ENCODE measurements around the gene INO80B. TPM values are rescaled to one million over a fixed set of nuclear protein-coding genes. Genes with fewer than 3 reads are reported as not detected.
"Not testable (repeated sequence)": the region's sequence is repeated elsewhere in the genome, so short reads cannot be mapped to it uniquely, and the experiment has no call there.

The INO80B gene
- 30.6 TPM for total RNA-seq
- long read RNA-seq = 0 reads

DNA sequence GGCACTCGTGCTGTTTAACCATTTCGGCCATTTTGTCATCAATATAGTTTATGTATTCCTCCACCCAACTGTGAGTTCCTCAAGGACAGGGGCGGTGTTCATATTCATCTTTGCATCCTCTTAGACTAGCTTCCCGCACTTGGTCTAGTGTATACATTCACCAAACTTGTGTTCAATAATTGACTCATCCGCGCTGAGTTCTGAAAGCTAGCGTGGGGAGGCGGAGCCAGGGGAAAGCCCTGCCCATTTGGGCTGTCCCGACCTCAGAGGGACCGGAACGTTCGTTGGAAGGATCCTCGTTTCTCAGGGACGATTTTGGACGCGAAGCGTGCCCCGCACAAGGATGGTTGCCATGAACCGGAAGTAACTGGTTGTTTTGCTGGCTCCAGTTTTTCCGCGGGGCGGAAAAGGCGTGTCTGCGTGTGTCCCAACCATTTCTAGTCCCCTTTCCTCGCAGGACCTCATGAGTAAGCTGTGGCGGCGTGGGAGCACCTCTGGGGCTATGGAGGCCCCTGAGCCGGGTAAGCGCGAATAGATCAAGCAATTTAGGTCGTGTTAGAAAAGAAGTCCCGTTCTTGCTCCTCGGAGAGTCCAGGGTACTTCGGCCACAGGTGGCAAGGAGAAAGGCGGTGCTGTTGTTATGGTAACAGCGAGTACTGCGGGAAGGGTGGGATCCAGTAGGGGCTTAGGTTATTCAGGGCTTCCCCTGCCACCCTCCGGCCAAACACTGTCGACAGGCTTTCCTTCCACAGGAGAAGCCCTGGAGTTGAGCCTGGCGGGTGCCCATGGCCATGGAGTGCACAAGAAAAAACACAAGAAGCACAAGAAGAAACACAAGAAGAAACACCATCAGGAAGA lies at the start of gene INO80B:
TSS of gene INO80B (plus strand) at position 434 of the 858 bp plus-strand sequence. CDS start at position 464, 30 bp downstream.
- peak; percentile 96 for DNase-seq (ENCODE audit: low spot score)

DNA sequence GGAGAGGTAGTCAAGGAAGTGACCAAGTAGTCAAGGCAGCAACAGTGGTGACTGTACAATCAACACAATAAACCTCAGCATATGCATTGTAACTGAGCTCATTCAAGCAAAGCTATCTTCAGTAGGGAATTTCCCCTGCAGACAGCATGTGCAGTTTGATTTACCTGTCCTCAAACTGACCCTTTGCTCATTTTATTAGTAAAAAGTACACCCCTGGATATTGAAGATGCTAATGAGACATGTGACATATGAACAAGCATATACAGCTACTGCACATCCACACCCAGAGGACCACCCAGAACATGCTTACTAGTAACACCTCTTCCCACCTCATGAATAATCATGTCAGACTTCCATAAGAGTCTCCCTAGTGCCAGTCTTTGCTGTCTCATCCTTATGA lies 48.9 kb upstream of the INO80B start:
- DNase-seq (ENCODE audit: low spot score) = no peak

DNA sequence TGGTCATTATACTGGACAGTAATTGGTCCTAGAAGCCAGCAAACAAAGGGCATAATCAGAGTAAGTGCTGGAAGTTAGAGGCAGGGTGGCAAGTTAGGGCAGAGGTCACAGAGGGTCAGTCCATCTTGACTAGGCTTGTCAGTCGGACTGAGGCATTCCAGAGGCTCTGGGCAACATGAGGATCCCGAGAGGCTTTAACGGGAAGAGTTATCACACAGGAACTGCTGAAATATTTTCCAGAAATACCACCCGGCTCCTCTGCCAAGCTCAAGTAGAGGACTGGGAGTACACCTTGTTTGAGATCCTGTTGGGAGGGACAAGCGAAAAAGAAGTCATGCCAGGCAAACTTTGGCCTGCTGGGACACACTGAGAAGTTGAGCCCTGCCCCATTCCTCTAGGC lies 47.2 kb upstream of the INO80B start:
- no peak for DNase-seq (ENCODE audit: low spot score)

DNA sequence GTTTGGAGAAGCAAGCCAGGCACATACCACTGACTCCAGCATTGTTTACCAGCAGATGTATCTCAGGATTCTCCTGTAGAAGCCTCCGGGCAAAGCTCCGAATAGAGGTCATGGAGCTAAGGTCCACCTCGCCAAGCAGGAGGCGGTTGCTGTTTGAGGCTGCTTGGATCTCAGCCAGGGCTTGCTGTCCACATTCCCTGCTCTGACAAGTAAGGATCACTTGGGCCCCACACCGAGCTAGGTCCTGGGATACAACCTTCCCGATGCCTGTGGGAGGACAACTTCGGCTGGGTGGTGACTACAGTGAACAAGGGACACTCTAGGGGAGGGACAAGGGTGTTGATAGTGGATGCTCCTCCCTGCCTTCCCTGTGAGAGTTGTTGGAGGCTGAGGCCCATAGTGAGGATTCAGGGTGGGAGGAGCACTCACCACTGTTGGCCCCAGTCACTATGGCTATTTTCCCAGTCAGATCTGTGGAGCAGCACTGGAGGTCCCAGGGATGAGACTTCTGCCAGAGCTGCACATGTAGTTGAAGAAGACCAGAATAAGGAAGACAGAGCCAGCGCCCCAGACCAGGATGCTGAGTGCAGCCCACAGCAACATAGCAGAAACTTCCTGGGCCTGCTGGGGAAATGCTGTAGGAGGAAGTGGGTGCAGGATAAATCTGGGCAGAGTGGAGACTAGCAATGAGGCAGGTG lies 41.7 kb upstream of the INO80B start:
- DNase-seq (ENCODE audit: low spot score) = no peak

DNA sequence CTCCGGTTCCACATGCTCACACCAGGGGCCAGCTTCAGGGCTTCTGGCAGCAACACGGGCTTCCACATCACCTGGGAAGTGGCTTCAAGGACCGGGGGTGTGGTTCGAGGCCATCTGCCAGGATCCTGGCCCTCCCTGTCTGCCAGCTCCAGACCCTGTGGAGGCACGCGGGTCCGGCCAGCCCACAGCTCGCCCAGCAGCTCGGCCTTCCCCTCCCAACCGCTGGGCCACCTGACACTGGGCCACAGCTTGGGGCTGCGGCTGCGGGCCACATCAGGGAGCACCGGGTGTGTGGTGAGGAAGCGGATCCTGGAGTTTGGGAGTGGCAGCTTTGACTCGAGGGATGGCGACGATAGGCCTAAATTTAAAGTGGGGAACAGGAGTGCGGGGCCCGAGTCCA lies 40.4 kb upstream of the INO80B start:
- DNase-seq (ENCODE audit: low spot score) = no peak

DNA sequence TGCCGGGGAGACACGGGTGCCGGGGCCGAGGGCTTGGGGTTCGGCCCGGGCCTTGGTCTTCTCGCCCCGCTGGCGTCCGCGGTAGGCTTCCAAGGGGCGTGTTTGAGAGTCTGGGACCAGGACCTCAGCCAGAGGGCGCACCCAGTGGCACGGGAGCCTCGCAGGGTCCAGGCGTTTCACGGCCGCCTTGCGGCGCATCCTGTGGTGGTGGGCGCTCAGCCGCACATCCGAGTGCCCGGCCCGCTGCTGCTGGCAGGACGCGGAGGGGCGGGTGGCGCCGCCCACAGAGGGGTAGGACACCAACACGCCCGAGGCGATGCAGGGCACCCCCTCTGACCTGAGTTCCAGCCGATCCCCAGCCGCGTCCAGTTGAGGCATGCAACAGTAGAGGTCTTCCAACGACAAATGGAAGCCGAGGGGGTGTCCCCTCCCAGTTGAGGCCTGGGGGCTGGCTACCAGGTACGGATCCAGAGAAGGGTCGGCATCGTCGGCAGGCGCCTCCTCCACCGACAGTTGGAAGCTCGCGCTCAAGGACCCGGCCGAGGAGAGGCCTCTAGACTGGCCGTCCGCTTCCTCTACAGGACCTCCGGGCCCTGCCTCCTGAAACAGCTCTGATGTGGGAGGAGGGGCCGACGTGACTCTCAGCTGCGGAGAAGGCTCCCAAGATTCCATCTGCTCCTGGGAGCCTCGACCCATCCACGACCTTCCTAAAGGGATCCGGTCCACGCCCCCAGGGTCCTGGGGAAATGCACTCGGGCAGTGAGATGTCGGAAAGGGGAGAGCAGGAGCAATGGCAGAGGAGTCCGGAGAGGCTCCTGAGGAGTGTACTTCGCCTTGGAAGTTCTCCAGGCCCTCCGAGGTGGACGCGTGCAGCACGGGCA lies 39.8 kb upstream of the INO80B start:
- no peak for DNase-seq (ENCODE audit: low spot score)

DNA sequence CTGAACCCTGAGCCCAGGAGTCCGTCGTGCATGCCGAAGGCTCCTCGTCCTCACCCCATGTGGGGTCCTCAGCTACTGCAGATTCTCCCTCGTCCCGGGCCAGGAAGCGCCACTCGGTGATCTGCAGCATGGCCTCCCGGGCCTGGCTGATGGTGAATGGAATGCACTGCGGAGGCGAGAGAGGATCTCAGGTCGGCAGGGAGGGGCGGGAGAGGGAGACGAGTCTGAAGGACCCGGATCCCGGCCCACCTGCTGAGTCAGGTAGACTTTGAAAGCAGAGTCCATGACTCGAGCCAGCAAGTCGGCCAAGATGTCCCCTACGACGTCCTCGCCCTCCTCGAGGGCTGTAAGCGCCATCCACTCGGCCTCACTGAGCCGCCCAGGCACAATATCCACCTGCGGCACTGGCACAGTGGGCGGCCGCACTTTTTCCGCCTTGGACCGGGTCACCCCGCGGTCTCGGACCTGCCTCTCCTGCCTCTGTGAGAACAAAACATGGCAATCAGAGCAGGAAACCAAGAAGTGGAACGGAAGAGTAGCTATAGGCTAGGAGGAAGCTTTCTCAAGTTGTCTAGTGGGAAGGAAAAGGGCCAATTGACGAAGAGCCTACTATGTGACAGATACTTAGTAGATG lies 39.0 kb upstream of the INO80B start:
- no peak for DNase-seq (ENCODE audit: low spot score)

DNA sequence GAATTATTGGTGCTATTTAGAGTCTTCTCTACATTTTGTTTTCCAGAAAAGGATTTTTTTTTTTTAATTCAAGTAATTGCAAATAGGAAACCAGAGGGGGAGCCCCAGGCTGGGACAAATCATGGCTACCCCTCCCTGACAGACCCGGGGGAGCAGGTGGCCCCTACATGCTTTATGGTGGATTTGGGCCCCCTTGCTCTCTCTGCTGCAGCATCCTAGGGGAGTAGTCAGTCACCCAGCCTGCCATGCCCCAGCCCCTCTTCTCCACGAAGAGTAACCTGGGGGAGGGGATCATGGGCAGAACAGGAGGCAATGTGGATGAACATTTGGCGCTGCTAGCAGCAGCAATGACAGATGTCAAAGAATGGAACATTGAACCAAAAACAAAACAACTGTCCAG lies 38.1 kb upstream of the INO80B start:
- DNase-seq (ENCODE audit: low spot score) = no peak

DNA sequence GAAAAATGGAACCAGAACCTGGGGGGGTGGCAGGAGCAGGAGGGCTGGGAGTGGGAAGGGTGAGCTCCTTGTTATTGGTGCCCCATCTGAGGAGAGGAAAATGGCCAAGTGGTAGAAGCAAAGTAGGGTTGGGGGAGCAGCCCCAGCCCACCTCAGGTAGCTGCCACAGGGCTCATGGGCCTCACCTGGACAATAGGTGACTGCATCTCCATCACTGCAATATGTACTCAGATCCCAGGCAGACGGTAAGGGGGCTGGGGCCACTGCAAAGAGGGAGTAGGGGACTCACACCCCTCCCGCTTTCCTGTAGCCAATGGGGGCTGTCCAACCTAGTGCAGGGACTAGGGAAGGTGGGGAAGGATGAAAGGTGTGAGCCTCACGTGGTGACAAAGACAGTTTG lies 37.7 kb upstream of the INO80B start:
- DNase-seq (ENCODE audit: low spot score) = no peak

DNA sequence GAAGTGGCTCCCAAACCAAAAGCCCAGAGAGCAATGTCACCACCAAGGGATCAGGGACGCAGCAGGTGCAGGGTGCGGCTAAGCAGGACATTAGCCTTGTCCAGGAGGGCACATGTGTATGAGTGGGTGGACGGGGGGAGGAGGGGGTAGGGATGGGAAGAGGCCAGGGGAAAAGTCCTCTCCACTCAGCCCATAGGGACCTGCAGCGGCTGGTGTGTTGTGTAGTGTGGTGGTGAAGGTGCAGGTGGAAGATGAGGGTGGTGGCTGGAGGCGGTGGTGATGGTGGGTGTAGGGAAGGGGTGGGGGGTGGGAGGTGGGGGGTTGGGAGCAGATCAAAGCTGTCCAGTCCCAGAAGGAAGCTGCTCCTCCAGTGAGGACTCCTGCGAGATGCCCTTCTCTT lies 37.1 kb upstream of the INO80B start:
- no peak for DNase-seq (ENCODE audit: low spot score)

DNA sequence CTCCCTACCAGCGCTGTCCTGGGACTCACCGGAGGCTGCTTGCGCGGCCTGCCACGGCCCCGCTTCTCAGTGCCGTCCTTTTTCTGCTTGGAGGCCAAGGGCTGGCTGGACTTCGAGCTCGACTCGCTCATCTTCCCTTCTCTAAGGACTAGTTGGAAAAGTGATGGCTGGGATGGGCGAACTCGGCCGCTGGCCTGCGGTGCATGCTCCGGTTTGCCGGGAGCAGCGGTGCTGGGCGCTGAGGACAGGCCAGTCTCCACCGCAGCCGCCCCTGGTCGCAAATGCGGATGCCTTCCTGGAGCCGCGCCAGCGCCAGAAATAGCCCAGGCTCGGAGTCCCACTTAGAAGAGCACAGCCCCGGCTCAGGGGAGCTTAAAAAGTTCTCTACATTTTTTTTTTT lies 36.6 kb upstream of the INO80B start:
- no peak for DNase-seq (ENCODE audit: low spot score)

DNA sequence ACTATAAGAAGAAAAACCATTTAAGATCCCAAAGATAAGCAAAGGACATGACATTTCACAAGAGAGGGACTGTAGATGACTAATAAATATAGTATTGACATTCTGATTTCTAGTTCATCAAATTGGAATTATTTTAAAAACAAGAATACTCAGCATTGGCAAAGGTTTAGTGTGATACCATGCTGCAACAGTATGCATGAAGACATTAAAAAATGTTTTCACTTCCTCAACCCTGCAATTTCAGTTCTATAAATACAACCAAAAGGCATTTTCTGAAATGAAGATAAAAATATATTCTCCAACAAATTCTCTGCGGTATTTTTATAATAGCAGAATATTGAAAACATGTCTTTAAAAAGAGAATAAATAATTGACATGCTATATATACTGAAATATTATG lies 35.5 kb upstream of the INO80B start:
- no peak for DNase-seq (ENCODE audit: low spot score)

DNA sequence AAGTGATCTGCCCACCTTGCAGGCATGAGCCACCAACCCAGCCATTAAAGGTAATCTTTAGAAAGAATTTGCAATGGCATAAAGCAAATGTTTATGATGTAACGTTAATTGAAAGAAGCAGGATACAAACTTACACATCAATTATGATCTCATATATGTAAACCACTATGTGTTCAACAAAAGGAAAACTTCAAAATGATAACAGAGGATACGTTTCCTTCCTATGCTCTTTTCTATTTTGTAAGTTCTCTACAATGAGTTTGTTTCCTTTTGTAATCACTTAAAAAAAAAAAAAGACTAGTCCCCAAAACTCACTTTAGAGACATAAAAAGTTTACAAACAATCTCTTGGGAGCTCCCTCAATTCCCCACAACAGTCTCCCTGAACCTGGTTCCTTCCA lies 34.9 kb upstream of the INO80B start:
- no peak for DNase-seq (ENCODE audit: low spot score)

DNA sequence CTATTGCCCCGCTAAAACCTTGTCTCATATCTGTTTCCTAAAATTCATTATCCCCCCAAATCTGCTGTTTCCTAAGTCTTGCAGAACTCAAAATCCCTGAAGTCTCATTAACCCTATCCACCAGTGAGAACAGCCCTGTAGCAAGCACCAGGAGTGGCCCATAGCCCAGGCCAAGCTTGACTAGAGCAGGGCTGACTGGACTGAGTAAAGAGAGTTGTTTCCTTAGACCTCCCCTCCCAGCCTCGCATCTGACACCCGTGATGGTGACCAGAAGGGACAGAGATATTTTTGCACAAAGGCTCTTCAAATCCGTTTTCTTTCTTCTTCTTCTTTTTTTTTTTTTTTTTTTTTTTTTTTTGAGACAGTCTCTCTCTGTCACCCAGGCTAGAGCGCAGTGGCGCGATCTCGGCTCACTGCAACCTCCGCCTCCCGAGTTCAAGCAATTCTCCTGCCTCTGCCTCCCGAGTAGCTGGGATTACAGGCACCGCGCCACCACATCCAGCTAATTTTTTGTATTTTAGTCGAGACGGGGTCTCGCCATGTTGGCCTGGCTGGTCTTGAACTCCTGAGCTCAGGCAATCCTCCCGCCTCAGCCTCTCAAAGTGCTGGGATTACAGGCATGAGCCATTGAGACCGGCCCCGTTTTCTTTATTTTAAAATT lies 34.3 kb upstream of the INO80B start:
- DNase-seq (ENCODE audit: low spot score) = not testable (repeated sequence)

DNA sequence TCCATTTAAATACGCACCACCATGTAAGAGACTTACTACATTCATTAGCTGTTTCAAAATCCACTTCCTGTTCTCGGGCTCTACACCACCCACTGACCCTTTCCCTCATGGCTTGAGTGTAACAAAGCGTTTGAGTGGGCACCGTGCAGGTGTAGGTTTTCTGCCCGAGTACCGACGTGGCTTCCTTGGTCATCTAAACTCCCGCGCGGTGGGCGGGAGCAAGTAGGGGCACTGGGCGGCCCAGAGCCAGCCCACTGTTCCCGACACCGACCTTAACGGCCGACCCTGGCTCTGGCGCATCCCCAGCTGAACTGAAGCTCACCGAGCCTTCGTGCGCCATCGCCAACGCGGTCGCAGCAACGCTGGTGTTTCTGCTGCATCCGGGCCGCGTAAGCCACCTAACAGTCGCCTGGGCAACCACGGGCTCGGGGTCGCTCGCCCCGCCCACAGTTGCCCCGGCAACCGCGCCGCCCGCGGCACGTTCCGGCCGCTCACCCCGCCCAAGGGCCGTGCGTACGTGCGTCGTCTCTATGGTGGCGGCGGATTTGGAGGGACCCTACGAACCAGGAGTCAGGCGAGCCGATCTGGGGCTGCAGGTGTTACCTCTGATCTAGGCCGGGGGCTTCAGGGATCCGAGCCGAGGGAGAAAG lies 33.5 kb upstream of the INO80B start, which contains the start of the genes C2orf81 and WDR54:
TSS of gene C2orf81 (minus strand) at position 399 of the 650 bp plus-strand sequence. CDS start at position 340, 59 bp downstream.
TSS of gene WDR54 (plus strand) at position 510 of the 650 bp plus-strand sequence. CDS start 424 bp downstream, outside the sequence.
- peak; percentile 94 for DNase-seq (ENCODE audit: low spot score)

DNA sequence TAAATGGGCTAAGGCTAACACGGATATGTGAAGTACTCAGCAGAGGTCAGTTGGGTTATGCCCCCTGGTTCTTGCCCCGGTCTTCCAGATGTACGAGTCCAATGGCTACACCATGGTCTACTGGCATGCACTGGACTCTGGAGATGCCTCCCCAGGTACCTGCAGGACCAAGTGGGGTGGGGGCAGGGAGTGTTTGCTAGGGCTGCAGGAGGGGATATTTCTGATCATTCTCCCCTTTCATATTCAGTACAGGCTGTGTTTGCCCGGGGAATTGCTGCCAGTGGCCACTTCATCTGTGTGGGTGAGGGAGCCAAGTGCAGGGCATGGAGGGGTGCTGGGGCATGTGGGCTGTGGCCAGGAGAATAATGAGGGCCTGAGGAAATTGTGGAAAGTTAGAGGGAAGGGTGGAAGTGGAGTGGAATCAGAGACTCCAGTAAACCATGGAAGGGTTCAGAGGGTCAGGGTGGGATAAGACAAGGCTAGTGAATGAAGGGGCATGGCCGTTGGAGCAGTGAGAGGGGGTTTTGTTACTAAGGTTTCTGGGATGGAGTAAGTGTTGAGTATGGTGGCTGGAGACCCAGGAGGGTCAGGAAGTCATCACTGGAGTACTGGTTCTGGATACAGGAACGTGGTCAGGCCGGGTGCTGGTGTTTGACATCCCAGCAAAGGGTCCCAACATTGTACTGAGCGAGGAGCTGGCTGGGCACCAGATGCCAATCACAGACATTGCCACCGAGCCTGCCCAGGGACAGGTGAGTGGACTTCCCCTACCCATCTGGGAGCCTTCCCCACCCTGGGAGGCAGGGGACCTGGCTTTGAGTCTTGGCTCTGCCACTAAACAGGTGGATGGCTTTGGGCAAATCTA lies 31.4 kb upstream of the INO80B start:
- DNase-seq (ENCODE audit: low spot score) = no peak

DNA sequence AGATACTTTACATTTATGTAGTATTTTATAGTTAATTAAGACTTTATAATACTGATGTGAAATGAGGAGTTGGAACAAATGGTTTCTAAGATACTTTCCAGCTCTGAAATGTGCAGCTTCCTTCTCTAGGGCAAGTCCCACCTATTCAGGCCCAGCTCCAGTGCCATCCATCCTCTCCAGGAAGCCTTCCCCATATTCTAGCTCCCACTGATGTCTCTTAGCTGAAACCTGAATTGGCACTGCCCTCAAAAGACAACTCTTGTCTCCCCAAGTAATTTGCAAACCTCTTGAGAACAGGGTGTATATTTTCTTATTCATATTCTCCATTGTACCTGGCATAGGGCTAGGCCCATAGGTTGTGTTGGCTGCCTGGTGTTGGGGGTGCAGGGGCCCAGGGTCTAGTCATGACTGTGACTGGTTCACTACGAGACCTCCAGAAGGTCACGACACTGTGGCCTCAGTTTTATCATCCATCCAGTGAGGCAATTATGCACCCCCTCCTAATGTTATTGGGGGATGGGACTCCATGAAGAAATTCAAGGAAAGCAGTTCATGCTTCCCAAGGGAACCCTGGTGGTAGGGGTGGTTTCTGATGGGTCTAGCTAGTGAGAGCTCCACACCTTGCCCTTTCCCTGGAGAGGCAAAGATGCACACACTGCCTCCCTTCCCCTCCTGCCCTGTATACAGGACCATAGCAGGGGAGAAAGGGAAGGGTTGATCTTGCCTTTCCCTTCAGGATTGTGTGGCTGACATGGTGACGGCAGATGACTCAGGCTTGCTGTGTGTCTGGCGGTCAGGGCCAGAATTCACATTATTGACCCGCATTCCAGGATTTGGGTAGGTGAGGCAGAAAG lies 30.5 kb upstream of the INO80B start:
- no peak for DNase-seq (ENCODE audit: low spot score)

DNA sequence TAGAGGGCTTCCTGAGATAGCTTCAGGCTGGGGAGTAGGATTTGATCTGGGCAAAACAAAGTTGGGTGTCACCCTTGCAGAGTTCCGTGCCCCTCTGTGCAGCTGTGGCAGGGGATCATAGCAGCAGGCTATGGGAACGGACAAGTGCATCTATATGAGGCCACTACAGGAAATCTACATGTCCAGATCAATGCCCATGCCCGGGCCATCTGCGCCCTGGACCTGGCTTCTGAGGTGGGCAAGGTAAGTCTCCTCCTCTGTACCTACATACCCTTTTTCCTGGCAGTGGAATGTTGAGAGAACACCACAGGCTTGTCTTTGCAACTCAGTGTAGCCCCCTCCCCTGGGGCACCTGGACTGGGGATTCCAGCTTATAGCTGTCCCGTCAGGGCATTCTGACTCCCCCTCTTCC lies 29.9 kb upstream of the INO80B start:
- DNase-seq (ENCODE audit: low spot score) = no peak
